ENCODE measurements around the gene IFNAR1. TPM values are rescaled to one million over a fixed set of nuclear protein-coding genes. Genes with fewer than 3 reads are reported as not detected.

IFNAR1 gene
- total RNA-seq, 3 donors from 2014 or later = 30.2 to 44.8 (median 42.9) TPM

GRCh38 chr21:33305938-33306337 is 18.8 kb upstream of the IFNAR1 start:
- intact Hi-C loops (cut with DNase I; ENCODE audit: low total_unique reads) = no loop called here
- Histone ChIP-seq H3K4me1 (no peaks in the 10 kb centered on the region), H3K9me3 (no peaks in the 10 kb centered on the region), H3K27me3 (no peaks in the 10 kb centered on the region), H3K4me3 (no peak overlapping the region), H3K27ac (no peak overlapping the region), H3K36me3 (no peaks in the 10 kb centered on the region)
- no peak for DNase-seq (ENCODE audit: low spot score in 2 of 2)
- TF ChIP-seq POLR2A (IDR thresholded peaks at IDR 0.05) (no peak), POLR2AphosphoS5 (IDR thresholded peaks at IDR 0.05) (no peak), CTCF (IDR thresholded peaks at IDR 0.05) (no peak)

GRCh38 chr21:33308586-33309490 is 15.9 kb upstream of the IFNAR1 start:
- no peak for DNase-seq (ENCODE audit: low spot score in 2 of 2)
- Histone ChIP-seq H3K27me3 (no peaks in the 10 kb centered on the region), H3K9me3 (no peaks in the 10 kb centered on the region), H3K36me3 (no peaks in the 10 kb centered on the region), H3K4me3 (no peak overlapping the region), H3K4me1 (no peaks in the 10 kb centered on the region), H3K27ac (no peak overlapping the region)
- intact Hi-C loops (cut with DNase I; ENCODE audit: low total_unique reads) = no loop called here
- TF ChIP-seq CTCF (IDR thresholded peaks at IDR 0.05) (no peak), POLR2AphosphoS5 (IDR thresholded peaks at IDR 0.05) (no peak), POLR2A (IDR thresholded peaks at IDR 0.05) (no peak)

GRCh38 chr21:33309778-33310177 is 15.0 kb upstream of the IFNAR1 start:
- no peaks in the 10 kb centered on the region for H3K27me3 ChIP-seq
- H3K4me1 ChIP-seq = no peaks in the 10 kb centered on the region
- no peaks in the 10 kb centered on the region for H3K36me3 ChIP-seq
- H3K4me3 ChIP-seq = no peak overlapping the region
- no peak overlapping the region for H3K27ac ChIP-seq
- TF ChIP-seq POLR2AphosphoS5 (IDR thresholded peaks at IDR 0.05) (no peak), CTCF (IDR thresholded peaks at IDR 0.05) (no peak), POLR2A (IDR thresholded peaks at IDR 0.05) (no peak)
- no peaks in the 10 kb centered on the region for H3K9me3 ChIP-seq
- DNase-seq (ENCODE audit: low spot score in 2 of 2) = no peak
- intact Hi-C loops (cut with DNase I; ENCODE audit: low total_unique reads) = no loop called here

- no peaks in the 10 kb centered on the region for H3K27me3 ChIP-seq
- H3K4me3 ChIP-seq = no peak overlapping the region
- no peaks in the 10 kb centered on the region for H3K36me3 ChIP-seq
- H3K9me3 ChIP-seq = no peaks in the 10 kb centered on the region
- TF ChIP-seq POLR2AphosphoS5 (IDR thresholded peaks at IDR 0.05) = no peak
- no peak for TF ChIP-seq CTCF (IDR thresholded peaks at IDR 0.05)
- no peak for TF ChIP-seq POLR2A (IDR thresholded peaks at IDR 0.05)
- DNase-seq (ENCODE audit: low spot score in 2 of 2) = no peak
- no peaks in the 10 kb centered on the region for H3K4me1 ChIP-seq
- intact Hi-C loops (cut with DNase I; ENCODE audit: low total_unique reads) = no loop called here
- no peak overlapping the region for H3K27ac ChIP-seq
Measured at GRCh38 chr21:33312121-33312520, 12.6 kb upstream of the IFNAR1 start.

GRCh38 chr21:33313183-33313582 is 11.6 kb upstream of the IFNAR1 start:
- Histone ChIP-seq H3K27me3 (no peaks in the 10 kb centered on the region), H3K27ac (no peak overlapping the region), H3K4me3 (no peak overlapping the region), H3K9me3 (no peaks in the 10 kb centered on the region), H3K36me3 (no peaks in the 10 kb centered on the region), H3K4me1 (no peaks in the 10 kb centered on the region)
- TF ChIP-seq POLR2A (IDR thresholded peaks at IDR 0.05) (no peak), CTCF (IDR thresholded peaks at IDR 0.05) (no peak), POLR2AphosphoS5 (IDR thresholded peaks at IDR 0.05) (no peak)
- DNase-seq (ENCODE audit: low spot score in 2 of 2) = no peak
- intact Hi-C loops (cut with DNase I; ENCODE audit: low total_unique reads) = no loop called here

All from breast epithelium (tissue), 4 donors.